ENCODE measurements around the gene CMSS1. TPM values are rescaled to one million over a fixed set of nuclear protein-coding genes. Genes with fewer than 3 reads are reported as not detected.

CMSS1 gene
- total and polyA plus RNA-seq, 2 donors (not counting 1 experiment from before 2014, with no cell fraction given), result 7.3 to 22.8 TPM

DNA sequence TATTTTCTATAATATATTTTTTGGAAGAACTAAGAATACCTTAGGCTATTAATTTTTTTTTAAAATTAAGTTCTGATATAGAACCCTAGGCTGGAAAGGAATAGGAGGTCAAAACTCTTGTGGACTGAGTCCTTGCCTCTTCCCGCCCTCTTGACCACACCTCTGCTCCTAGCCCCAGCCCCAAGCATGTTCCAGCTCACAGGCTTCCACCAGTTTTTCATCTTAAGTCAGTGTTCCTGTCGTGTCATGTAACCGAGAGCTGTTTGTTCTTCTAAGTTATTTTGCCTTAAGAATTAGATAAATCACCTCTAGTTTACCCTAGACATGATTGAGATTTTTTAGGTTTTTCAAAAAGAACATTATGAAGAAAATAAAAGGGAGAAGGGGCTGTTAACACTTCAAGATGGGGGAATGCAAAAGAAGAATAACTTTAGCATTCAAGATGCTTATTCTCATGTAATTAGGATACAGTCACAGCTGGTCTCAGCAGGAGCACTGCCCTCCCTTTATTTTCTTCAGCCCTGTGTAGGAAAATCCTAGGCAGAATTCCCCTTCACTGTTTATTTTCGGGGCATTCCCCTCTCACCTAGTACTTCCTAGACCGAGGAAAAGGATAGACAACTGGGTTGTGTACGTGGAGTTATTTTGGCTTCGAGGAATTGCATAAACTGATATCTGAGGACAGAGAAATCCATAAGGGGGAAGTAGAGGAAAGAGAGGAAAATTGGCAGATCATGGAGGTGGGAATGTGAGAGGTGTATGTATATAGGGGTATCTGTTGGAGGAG, 110.2 kb downstream of the CMSS1 start:
- H3K36me3 ChIP-seq (replicated peaks in 1 of 2; ENCODE audit: control extremely low read depth in 1 of 2, control insufficient read depth in 1 of 2, extremely low read depth in 1 of 2, insufficient read depth in 2 of 2, low read length in 1 of 2), result no peaks in the 10 kb centered on the region
- CTCF ChIA-PET, result no interaction called here
- no peak overlapping the region for H3K27ac Mint-ChIP-seq
- 100% methylated on average over 2 of the region's 7 CpGs for WGBS (ENCODE audit: insufficient coverage)
- no peak overlapping the region for H3K9ac ChIP-seq (ENCODE audit: low read length)
- no peaks in the 10 kb centered on the region for H3K9me3 ChIP-seq (ENCODE audit: control extremely low read depth in 1 of 3, control insufficient read depth in 2 of 3, insufficient read depth in 1 of 3, low read length in 2 of 3)
- H4K20me1 ChIP-seq (ENCODE audit: control insufficient read depth, insufficient read depth, low read length, poor library complexity, severe bottlenecking), result no peaks in the 10 kb centered on the region
- no peaks in the 10 kb centered on the region for H3K9me3 Mint-ChIP-seq (ENCODE audit: insufficient read depth)
- POLR2A ChIA-PET, result no interaction called here
- no peak overlapping the region for H3K27ac ChIP-seq (ENCODE audit: low read length in 2 of 2)
- H3K4me3 Mint-ChIP-seq, result no peak overlapping the region
- H2AFZ ChIP-seq (ENCODE audit: insufficient read depth, low read depth, low read length, poor library complexity, severe bottlenecking), result no peak overlapping the region
- no peaks in the 10 kb centered on the region for H3K27me3 ChIP-seq (replicated peaks in 1 of 4; ENCODE audit: control extremely low read depth in 1 of 4, control insufficient read depth in 3 of 4, insufficient read depth in 4 of 4, low read length in 3 of 4)
- no peak for TF ChIP-seq EZH2 (IDR thresholded peaks at IDR 0.05; ENCODE audit: borderline replicate concordance, insufficient read depth, low read depth, low read length, poor library complexity, severe bottlenecking)
- TF ChIP-seq, protein P1, sequence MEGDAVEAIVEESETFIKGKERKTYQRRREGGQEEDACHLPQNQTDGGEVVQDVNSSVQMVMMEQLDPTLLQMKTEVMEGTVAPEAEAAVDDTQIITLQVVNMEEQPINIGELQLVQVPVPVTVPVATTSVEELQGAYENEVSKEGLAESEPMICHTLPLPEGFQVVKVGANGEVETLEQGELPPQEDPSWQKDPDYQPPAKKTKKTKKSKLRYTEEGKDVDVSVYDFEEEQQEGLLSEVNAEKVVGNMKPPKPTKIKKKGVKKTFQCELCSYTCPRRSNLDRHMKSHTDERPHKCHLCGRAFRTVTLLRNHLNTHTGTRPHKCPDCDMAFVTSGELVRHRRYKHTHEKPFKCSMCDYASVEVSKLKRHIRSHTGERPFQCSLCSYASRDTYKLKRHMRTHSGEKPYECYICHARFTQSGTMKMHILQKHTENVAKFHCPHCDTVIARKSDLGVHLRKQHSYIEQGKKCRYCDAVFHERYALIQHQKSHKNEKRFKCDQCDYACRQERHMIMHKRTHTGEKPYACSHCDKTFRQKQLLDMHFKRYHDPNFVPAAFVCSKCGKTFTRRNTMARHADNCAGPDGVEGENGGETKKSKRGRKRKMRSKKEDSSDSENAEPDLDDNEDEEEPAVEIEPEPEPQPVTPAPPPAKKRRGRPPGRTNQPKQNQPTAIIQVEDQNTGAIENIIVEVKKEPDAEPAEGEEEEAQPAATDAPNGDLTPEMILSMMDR (IDR thresholded peaks at IDR 0.05), result no peak
- H3K4me1 ChIP-seq (ENCODE audit: control insufficient read depth in 2 of 2, insufficient read depth in 2 of 2, low read length in 2 of 2), result no peaks in the 10 kb centered on the region
- H3K4me2 ChIP-seq (replicated peaks; ENCODE audit: low read depth, low read length, poor library complexity, severe bottlenecking), result no peak overlapping the region
- DNase-seq, result no peak
- H3K79me2 ChIP-seq (ENCODE audit: control insufficient read depth, insufficient read depth, low read length), result no peaks in the 10 kb centered on the region
- no peak overlapping the region for H3K4me3 ChIP-seq (ENCODE audit: control extremely low read depth in 1 of 5, extremely low read depth in 1 of 5, insufficient read depth in 1 of 5, low read depth in 2 of 5, low read length in 4 of 5)
- intact Hi-C loops (cut with micrococcal nuclease), result no loop called here
- no peak for ATAC-seq (ENCODE audit: low read depth)
- no peaks in the 10 kb centered on the region for H3K27me3 Mint-ChIP-seq
- no peaks in the 10 kb centered on the region for H3K4me1 Mint-ChIP-seq

Measured in B cell (primary cell).